ENCODE data around the gene CROCC2.

DNA sequence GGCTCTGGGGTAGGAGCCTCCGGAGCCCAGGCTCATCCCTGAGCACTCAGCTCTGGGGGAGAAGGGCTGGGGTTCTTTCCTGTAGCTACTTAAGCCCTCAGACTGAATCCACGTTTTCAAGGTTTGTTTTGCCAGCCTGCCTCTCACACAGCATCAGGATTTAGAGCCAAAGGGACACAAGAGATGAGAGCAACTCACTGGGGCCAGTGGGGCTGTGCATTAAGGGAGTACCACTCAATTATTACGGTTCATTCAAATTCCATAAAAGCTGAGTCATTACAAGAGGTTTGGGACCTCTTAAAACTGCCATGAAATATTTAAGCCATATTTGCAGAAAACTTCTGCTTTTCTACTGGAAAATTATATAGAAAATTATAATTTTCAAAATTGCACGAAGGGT lies 75.1 kb downstream of the CROCC2 start:
- TF ChIP-seq, protein P1, sequence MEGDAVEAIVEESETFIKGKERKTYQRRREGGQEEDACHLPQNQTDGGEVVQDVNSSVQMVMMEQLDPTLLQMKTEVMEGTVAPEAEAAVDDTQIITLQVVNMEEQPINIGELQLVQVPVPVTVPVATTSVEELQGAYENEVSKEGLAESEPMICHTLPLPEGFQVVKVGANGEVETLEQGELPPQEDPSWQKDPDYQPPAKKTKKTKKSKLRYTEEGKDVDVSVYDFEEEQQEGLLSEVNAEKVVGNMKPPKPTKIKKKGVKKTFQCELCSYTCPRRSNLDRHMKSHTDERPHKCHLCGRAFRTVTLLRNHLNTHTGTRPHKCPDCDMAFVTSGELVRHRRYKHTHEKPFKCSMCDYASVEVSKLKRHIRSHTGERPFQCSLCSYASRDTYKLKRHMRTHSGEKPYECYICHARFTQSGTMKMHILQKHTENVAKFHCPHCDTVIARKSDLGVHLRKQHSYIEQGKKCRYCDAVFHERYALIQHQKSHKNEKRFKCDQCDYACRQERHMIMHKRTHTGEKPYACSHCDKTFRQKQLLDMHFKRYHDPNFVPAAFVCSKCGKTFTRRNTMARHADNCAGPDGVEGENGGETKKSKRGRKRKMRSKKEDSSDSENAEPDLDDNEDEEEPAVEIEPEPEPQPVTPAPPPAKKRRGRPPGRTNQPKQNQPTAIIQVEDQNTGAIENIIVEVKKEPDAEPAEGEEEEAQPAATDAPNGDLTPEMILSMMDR (conservative IDR thresholded peaks at IDR 0.05; ENCODE audit: low read length): no peak
- TF ChIP-seq EZH2phosphoT487 (IDR thresholded peaks at IDR 0.05; ENCODE audit: borderline replicate concordance, low read depth, low read length): no peak
